Measurements from ENCODE around the gene EWSR1.

The EWSR1 gene

GRCh38 chr22:29255064-29255621 is 12.9 kb upstream of the EWSR1 start:
- Histone ChIP-seq H3K4me3 (IDR thresholded peaks at IDR 0.05; ENCODE audit: insufficient read depth, low read depth, low read length) (no peak overlapping the region), H3K4me2 (no peak overlapping the region), H3K27ac (no peak overlapping the region), H3K27me3 (ENCODE audit: insufficient read depth, low read depth) (no peaks in the 10 kb centered on the region), H3K9ac (no peak overlapping the region), H4K20me1 (ENCODE audit: insufficient read depth) (no peaks in the 10 kb centered on the region), H3K79me2 (ENCODE audit: insufficient read depth, low read depth) (no peaks in the 10 kb centered on the region), H2AFZ (ENCODE audit: low read depth) (no peak overlapping the region), H3K4me1 (ENCODE audit: low read depth, poor library complexity, severe bottlenecking) (peaks cover 7% of the 10 kb centered on the region), H3K36me3 (ENCODE audit: insufficient read depth) (no peaks in the 10 kb centered on the region)
- TF ChIP-seq CTCF (conservative IDR thresholded peaks at IDR 0.05; ENCODE audit: low read depth, low read length): no peak

DNA sequence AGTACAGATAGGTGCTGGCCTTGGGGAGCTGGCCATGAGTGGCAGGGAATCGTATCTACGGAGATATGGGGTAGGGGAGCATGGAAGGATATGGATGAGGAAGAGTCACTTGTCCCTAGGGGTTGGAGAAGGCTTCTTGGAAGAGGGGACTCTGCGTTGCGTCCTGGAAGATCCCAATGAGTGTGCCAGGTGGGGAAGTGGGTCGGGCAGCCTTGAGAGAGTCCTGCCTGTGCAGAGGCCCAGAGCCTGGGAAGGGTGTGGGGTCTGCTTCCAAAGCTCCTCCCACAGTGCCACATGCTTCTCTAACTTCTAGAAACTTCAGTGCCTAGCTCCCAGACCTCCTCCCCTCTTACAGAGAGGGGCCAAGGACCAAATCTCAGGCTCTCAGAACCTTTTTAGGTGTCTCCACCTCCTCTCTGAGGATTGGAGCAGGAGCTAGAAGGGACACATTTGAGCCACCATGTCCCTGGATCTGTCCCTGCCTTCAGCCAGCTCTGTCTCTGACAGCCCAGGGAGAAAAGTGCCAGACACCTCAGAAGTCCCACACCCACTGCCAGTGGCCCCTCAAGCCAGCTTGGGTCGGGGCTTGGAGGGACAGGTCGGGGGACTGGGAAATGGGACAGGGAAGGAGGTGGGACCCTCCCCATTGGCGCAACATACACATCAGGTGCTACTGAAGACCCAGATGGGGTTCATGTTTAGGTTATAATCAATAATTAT is 11.3 kb upstream of the EWSR1 start:
- Histone ChIP-seq H3K4me2 (no peak overlapping the region), H3K36me3 (ENCODE audit: insufficient read depth) (no peaks in the 10 kb centered on the region), H3K4me3 (IDR thresholded peaks at IDR 0.05; ENCODE audit: insufficient read depth, low read depth, low read length) (no peak overlapping the region), H3K27me3 (ENCODE audit: insufficient read depth, low read depth) (no peaks in the 10 kb centered on the region), H3K4me1 (ENCODE audit: low read depth, poor library complexity, severe bottlenecking) (peaks cover 7% of the 10 kb centered on the region), H3K79me2 (ENCODE audit: insufficient read depth, low read depth) (no peaks in the 10 kb centered on the region), H3K27ac (no peak overlapping the region), H3K9ac (no peak overlapping the region), H2AFZ (ENCODE audit: low read depth) (no peak overlapping the region), H4K20me1 (ENCODE audit: insufficient read depth) (no peaks in the 10 kb centered on the region)
- no peak for TF ChIP-seq CTCF (conservative IDR thresholded peaks at IDR 0.05; ENCODE audit: low read depth, low read length)

DNA sequence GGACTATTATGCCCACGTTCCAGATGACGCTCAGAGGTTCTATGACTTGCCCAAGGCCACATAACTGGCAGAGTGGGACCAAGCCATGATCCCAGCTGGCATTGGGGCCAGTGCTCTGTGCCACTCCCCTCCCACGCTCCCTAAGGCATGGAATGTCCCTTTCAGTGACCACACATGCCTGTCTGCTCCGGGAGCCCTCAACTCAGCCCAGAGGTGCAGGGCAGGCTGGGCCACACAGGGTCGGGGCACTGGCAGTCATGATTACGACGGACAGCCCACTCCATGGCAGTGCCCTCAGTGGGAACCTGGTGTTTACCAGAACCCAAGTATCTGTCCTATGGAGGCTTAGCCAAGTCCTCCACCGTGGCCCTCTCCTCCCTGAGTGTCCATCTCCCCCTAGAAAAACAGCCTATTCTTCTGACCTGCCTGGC is 10.3 kb upstream of the EWSR1 start:
- peaks cover 14% of the 10 kb centered on the region for H3K4me1 ChIP-seq (ENCODE audit: low read depth, poor library complexity, severe bottlenecking)
- H3K36me3 ChIP-seq (ENCODE audit: insufficient read depth): no peaks in the 10 kb centered on the region
- TF ChIP-seq CTCF (conservative IDR thresholded peaks at IDR 0.05; ENCODE audit: low read depth, low read length): no peak
- H3K79me2 ChIP-seq (ENCODE audit: insufficient read depth, low read depth): no peaks in the 10 kb centered on the region
- no peak overlapping the region for H3K4me2 ChIP-seq
- H3K9ac ChIP-seq: no peak overlapping the region
- H3K4me3 ChIP-seq (IDR thresholded peaks at IDR 0.05; ENCODE audit: insufficient read depth, low read depth, low read length): no peak overlapping the region
- H3K27me3 ChIP-seq (ENCODE audit: insufficient read depth, low read depth): no peaks in the 10 kb centered on the region
- no peak overlapping the region for H3K27ac ChIP-seq
- H4K20me1 ChIP-seq (ENCODE audit: insufficient read depth): no peaks in the 10 kb centered on the region
- H2AFZ ChIP-seq (ENCODE audit: low read depth): no peak overlapping the region

DNA sequence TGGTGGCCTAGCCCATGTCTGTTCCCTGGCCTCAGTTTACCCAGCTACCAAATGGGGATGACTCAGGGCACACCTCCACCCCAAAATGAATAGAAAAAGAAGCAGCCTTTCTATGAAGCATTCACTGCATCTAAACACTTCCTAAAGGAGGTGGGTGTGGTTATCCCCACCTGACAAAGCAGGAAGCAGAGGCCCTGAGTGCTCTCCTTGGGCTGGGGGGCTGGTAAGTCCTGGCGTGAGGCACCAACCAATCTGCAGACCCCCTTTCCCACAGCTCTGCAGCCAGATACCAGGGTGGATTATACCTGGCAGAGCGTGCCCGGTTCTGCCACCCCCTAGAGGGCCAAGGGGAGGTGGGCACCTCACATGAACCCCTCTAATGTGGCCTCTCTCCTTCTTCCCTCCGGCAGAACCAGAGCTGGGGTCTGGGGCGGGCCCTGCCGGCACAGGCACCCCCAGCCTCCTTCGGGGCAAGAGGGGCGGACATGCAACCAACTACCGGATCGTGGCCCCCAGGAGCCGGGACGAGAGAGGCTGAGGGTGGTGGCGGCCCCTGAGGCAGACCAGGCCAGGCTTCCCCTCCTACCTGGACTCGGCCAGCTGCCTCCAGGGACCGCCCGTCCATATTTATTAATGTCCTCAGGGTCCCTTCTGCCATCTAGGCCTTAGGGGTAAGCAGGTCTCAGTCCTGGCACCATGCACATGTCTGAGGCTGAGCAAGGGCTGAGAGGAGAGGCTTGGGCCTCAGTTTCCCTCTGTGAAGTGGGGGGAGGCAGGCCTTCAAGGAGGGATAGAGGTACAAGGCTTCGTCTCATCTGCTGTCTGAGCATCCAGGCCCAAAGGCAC is 9.4 kb upstream of the EWSR1 start:
- Histone ChIP-seq H3K79me2 (ENCODE audit: insufficient read depth, low read depth) (no peaks in the 10 kb centered on the region), H3K4me2 (no peak overlapping the region), H3K9ac (no peak overlapping the region), H3K4me3 (IDR thresholded peaks at IDR 0.05; ENCODE audit: insufficient read depth, low read depth, low read length) (no peak overlapping the region), H3K4me1 (ENCODE audit: low read depth, poor library complexity, severe bottlenecking) (peaks cover 15% of the 10 kb centered on the region), H3K27me3 (ENCODE audit: insufficient read depth, low read depth) (no peaks in the 10 kb centered on the region), H3K36me3 (ENCODE audit: insufficient read depth) (no peaks in the 10 kb centered on the region), H4K20me1 (ENCODE audit: insufficient read depth) (no peaks in the 10 kb centered on the region), H2AFZ (ENCODE audit: low read depth) (no peak overlapping the region), H3K27ac (no peak overlapping the region)
- TF ChIP-seq CTCF (conservative IDR thresholded peaks at IDR 0.05; ENCODE audit: low read depth, low read length): no peak

All from KMS-11 (cell line).